VCaP (cell line): ENCODE results near the gene MND1.
"Not testable (repeated sequence)": the region's sequence is repeated elsewhere in the genome, so short reads cannot be mapped to it uniquely, and the experiment has no call there.

Experiments used
- H3K27ac ChIP-seq: fragments of 450-650 bp; 2 replicates; pipeline ENCODE4 v1.5.1; 2017
- CTCF ChIP-seq: fragments of 450-650 bp; conservative IDR thresholded peaks from 2 replicates; pipeline ENCODE4 v1.5.1; 2017; ENCODE audit warnings: mild to moderate bottlenecking, moderate library complexity

Gene MND1

GRCh38 chr4:153438916-153439756 is 94.6 kb downstream of the MND1 start:
- TF ChIP-seq CTCF = no peak
- no peak overlapping the region for H3K27ac ChIP-seq

GRCh38 chr4:153439831-153440230 is 95.3 kb downstream of the MND1 start:
- no peak for TF ChIP-seq CTCF
- no peak overlapping the region for H3K27ac ChIP-seq

DNA sequence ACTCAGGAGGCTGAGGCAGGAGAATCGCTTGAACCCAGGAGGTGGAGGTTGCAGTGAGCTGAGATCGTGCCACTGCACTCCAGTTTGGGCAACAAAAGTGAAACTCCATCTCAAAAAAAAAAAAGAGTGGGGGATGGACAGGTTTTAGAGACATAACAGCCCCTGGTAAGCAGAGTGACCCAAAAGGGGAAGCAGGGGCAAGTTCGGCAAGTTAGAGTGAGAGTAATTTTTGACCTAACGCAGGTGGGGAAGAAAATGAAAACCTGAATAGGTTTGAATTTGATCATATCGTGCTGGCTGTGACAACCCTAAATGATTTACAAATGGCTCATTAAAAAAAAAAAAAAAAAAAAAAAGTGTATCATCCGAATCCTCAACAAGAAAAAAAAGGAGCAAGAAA is 96.0 kb downstream of the MND1 start:
- H3K27ac ChIP-seq = no peak overlapping the region
- TF ChIP-seq CTCF = no peak

DNA sequence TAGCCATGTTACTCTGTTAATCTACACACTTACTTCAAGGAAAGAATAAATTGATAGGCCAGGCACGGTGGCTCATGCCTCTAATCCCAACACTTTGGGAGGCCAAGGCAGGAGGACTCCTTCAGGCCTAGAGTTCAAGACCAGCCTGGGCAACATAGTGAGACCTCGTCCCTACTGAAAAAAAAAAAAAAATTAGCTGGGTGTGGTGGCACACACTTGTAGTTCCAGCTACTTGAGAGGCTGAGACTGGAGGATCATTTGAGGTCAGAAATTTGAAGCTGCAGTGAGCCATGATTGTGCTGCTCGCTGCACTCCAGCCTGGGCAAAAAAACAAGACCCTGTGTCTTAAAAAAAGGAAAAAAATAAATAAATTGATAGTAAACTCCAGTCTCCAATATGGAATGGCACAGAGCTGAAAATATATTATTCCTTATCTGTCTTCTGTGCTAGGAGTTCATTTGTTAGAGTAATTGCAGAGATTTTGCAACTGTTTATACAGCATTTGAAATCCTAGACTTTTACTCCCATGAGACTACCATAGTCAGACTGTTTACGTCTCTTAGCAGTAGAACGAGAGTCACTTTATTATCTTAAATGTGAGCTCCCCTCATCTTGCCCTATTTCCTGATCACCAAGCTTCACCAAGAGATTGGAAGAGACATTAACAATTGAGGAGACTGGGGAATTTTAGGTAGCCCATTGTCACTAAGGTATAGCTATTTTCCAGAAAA is 102.9 kb downstream of the MND1 start:
- TF ChIP-seq CTCF = no peak
- H3K27ac ChIP-seq = no peak overlapping the region

GRCh38 chr4:153448003-153448731 is 103.7 kb downstream of the MND1 start:
- H3K27ac ChIP-seq = no peak overlapping the region
- TF ChIP-seq CTCF = no peak

DNA sequence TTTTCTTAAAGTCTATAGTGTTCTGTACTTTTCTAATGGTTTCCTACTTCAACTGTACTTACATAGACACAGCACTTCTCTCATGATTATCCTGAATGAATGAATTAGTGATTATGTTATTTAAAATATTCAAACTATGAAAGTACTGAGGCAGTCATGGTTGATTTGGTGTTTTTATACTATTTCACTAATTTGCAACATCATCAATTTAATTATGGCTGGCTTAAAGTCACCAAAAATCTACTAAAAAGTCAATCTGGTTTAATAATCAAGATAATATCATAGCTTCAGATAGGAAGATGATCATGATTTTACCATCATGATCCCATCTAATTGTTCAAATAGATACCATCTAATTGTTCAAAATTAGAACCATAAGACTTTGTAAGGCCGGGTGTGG is 104.8 kb downstream of the MND1 start:
- no peak overlapping the region for H3K27ac ChIP-seq
- no peak for TF ChIP-seq CTCF

DNA sequence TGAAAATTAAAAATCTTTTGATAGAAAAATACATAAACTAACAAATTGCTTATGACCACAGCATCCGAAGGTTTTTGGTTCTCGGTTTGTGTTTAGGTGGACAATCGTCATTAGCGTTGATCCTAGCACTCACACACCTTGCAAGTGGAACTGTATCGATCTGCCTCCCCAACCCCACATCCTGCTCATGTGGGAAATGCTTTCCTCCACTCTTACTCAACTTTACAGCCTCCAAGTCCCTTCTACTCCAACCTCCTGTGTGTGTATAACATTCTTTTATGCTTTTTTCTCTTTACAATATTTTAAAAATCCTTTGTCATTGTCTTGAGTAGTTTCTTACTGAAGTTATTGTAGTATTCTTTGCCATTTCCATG is 106.0 kb downstream of the MND1 start:
- no peak for TF ChIP-seq CTCF
- no peak overlapping the region for H3K27ac ChIP-seq

DNA sequence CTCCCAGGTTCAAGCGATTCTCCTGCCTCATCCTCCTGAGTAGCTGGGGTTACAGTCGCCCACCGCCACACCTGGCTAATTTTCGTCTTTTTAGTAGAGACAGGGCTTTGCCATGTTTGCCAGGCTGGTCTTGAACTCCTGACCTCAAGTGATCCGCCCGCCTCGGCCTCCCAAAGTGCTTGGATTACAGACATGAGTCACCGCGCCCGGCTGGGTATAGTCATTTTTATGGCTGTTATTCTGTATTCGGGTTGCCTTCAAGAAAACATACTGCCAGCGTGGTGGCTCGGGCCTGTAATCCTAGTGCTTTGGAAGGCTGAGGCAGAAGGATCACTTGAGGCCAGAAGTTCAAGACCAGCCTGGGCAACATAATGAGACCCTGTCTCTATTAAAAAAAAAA is 106.7 kb downstream of the MND1 start:
- H3K27ac ChIP-seq = not testable (repeated sequence)
